Keratinocyte (primary cell): ENCODE data around the gene SLC44A3. TPM values are rescaled to one million over a fixed set of nuclear protein-coding genes. Genes with fewer than 3 reads are reported as not detected.

Experiments
- DNase-seq: peaks from one replicate; pipeline ENCODE4 v3.0.0-alpha.2; 2011; ENCODE audit warnings: low read depth, missing footprints, low spot score
- FAIRE-seq: peaks from 2 replicates; lab custom pipeline; 2011; peaks lifted over from hg19 to GRCh38; lab: Jason Lieb, UNC
- H2AFZ ChIP-seq: 2 replicates; pipeline ENCODE4 v1.6.0; 2012; ENCODE audit warnings: low read length, control low read depth, inconsistent platforms; ENCODE audit not compliant: control insufficient read depth
- H3K27ac ChIP-seq: 2 replicates; pipeline ENCODE4 v1.5.1; 2011; ENCODE audit warnings: low read length; ENCODE audit not compliant: control insufficient read depth, insufficient read depth
- H3K27me3 ChIP-seq: 3 replicates; pipeline ENCODE4 v1.6.0; 2011; ENCODE audit warnings: low read length; ENCODE audit not compliant: control insufficient read depth, insufficient read depth; ENCODE audit errors: extremely low read depth
- H3K36me3 ChIP-seq, 2 experiments: 2 replicates in 1 of 2; 3 replicates in 1 of 2; pipeline ENCODE4 v1.5.1; 2011; ENCODE audit warnings: low read length in 2 of 2, mild to moderate bottlenecking in 1 of 2; ENCODE audit not compliant: control insufficient read depth in 2 of 2, insufficient read depth in 2 of 2; ENCODE audit errors: extremely low read depth in 1 of 2
- H3K4me1 ChIP-seq: 3 replicates; pipeline ENCODE4 v1.5.1; 2011; ENCODE audit warnings: low read length; ENCODE audit not compliant: control insufficient read depth, insufficient read depth; ENCODE audit errors: extremely low read depth
- H3K4me2 ChIP-seq: 3 replicates; pipeline ENCODE4 v1.6.0; 2011; ENCODE audit warnings: low read depth, low read length; ENCODE audit not compliant: control insufficient read depth, insufficient read depth; ENCODE audit errors: extremely low read depth
- H3K4me3 ChIP-seq, 3 experiments: fragments of 200-600 bp in 1 of 3; sonication (generic) in 1 of 3; 2 replicates in 2 of 3; 3 replicates in 1 of 3; pipeline ENCODE4 v1.5.1; 2011 to 2016; ENCODE audit warnings: low read length in 3 of 3, mild to moderate bottlenecking in 3 of 3, control low read depth in 2 of 3, inconsistent platforms in 1 of 3, low read depth in 1 of 3, mixed read lengths in 1 of 3, mixed run types in 1 of 3, moderate library complexity in 1 of 3; ENCODE audit not compliant: control insufficient read depth in 2 of 3, insufficient read depth in 2 of 3; ENCODE audit errors: extremely low read depth in 1 of 3
- H3K79me2 ChIP-seq: 2 replicates; pipeline ENCODE4 v1.6.0; 2012; ENCODE audit warnings: low read length; ENCODE audit not compliant: control insufficient read depth, insufficient read depth
- H3K9ac ChIP-seq: 3 replicates; pipeline ENCODE4 v1.6.0; 2011; ENCODE audit warnings: low read length; ENCODE audit not compliant: control insufficient read depth, insufficient read depth; ENCODE audit errors: extremely low read depth
- H3K9me1 ChIP-seq: 3 replicates; pipeline ENCODE4 v1.6.0; 2011; ENCODE audit warnings: low read length; ENCODE audit not compliant: control insufficient read depth, insufficient read depth; ENCODE audit errors: extremely low read depth
- H3K9me3 ChIP-seq: 2 replicates; pipeline ENCODE4 v1.5.1; 2012; ENCODE audit warnings: low read depth, low read length; ENCODE audit not compliant: control insufficient read depth
- H4K20me1 ChIP-seq: 3 replicates; pipeline ENCODE4 v1.6.0; 2011; ENCODE audit warnings: low read length; ENCODE audit not compliant: control insufficient read depth, insufficient read depth; ENCODE audit errors: extremely low read depth
- CTCF ChIP-seq, 3 experiments: IDR thresholded peaks in 1 of 3; conservative IDR thresholded peaks in 1 of 3; optimal IDR thresholded peaks in 1 of 3; 2 replicates in 2 of 3; 3 replicates in 1 of 3; pipeline versions ENCODE3 to v1.5.1; 2011; ENCODE audit warnings: low read length in 3 of 3, mild to moderate bottlenecking in 3 of 3, moderate library complexity in 2 of 3, control low read depth in 1 of 3, inconsistent platforms in 1 of 3; ENCODE audit not compliant: insufficient read depth in 2 of 3; ENCODE audit errors: extremely low read depth in 1 of 3
- EZH2 ChIP-seq: IDR thresholded peaks from one replicate; pipeline ENCODE4 v1.6.1; 2012; ENCODE audit warnings: inconsistent platforms, mild to moderate bottlenecking, low read length, moderate library complexity
- dilution Hi-C: fragments of 300-500 bp; cut with MboI; formaldehyde crosslinking; loops from one replicate; pipeline ENCODE4 v1.7.0; 2020; ENCODE audit warnings: low sequenced_read_pairs; ENCODE audit not compliant: extremely low pct_ligation_motif_present
- polyA plus RNA-seq, 5 experiments: library from polyadenylated mRNA; depleted of rRNA in 3 of 5; stranded (reverse) in 3 of 5; stranded (forward) in 1 of 5; unstranded in 1 of 5; fragments of >200 nt; gene quantifications; 1 replicate in 1 of 5; 2 replicates in 3 of 5; 3 replicates in 1 of 5; pipeline versions ENCODE4 v1.2.1 to v1.2.3, GENCODE V29; 2011 to 2012; ENCODE audit warnings: missing spikeins in 2 of 5, low read depth in 1 of 5, low replicate concordance in 1 of 5

Gene SLC44A3
- polyA plus RNA-seq, 1 donor (not counting 4 experiments of a cell fraction or from before 2014, with no cell fraction given): 7.3 TPM

DNA sequence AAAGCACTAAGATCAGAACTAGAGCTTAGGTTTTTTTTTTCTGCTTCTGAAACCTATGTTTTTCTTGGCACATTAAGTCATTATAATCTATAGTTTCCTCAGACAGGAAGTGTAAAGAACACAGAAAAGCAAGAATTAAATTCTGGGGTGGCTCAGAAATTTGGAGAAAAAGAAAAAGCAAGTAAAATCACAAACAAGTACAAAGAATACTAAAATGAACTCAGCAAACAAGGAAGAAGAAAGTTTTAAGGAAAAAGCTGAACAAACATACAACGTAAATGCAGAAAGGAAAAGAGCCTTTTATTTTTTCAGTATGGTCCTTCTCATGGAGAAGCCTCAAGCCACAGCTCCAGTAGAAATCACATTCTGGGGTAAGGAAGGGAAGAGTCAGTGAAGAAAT is 115.3 kb downstream of the SLC44A3 start:
- Histone ChIP-seq H3K4me2 (no peak overlapping the region), H3K9ac (no peak overlapping the region), H3K27ac (no peak overlapping the region), H3K4me1 (peaks cover 13% of the 10 kb centered on the region), H3K9me1 (no peaks in the 10 kb centered on the region), H3K4me3 (no peak overlapping the region), H3K79me2 (no peaks in the 10 kb centered on the region), H3K36me3 (no peaks in the 10 kb centered on the region), H3K27me3 (no peaks in the 10 kb centered on the region), H4K20me1 (no peaks in the 10 kb centered on the region), H2AFZ (no peak overlapping the region), H3K9me3 (no peaks in the 10 kb centered on the region)
- no peak for TF ChIP-seq CTCF (optimal IDR thresholded peaks at IDR 0.05 in 1 of 3, IDR thresholded peaks at IDR 0.05 in 1 of 3, conservative IDR thresholded peaks at IDR 0.05 in 1 of 3; ENCODE audit: extremely low read depth in 1 of 3, insufficient read depth in 2 of 3, low read length in 3 of 3)
- TF ChIP-seq EZH2: no peak
- DNase-seq: no peak
- dilution Hi-C loops: no loop called here
- no peak for FAIRE-seq

- H3K79me2 ChIP-seq: no peaks in the 10 kb centered on the region
- TF ChIP-seq CTCF (optimal IDR thresholded peaks at IDR 0.05 in 1 of 3, IDR thresholded peaks at IDR 0.05 in 1 of 3, conservative IDR thresholded peaks at IDR 0.05 in 1 of 3; ENCODE audit: extremely low read depth in 1 of 3, insufficient read depth in 2 of 3, low read length in 3 of 3) (no peak), EZH2 (no peak)
- no peak for DNase-seq
- no peak overlapping the region for H3K9ac ChIP-seq
- H3K36me3 ChIP-seq: no peaks in the 10 kb centered on the region
- H3K4me2 ChIP-seq: no peak overlapping the region
- peaks cover 18% of the 10 kb centered on the region for H3K4me1 ChIP-seq
- H3K9me1 ChIP-seq: no peaks in the 10 kb centered on the region
- no peaks in the 10 kb centered on the region for H4K20me1 ChIP-seq
- no peaks in the 10 kb centered on the region for H3K9me3 ChIP-seq
- H2AFZ ChIP-seq: no peak overlapping the region
- FAIRE-seq: no peak
- no peaks in the 10 kb centered on the region for H3K27me3 ChIP-seq
- no peak overlapping the region for H3K4me3 ChIP-seq
- dilution Hi-C loops: no loop called here
- H3K27ac ChIP-seq: no peak overlapping the region
These were observed 116.9 kb downstream of the SLC44A3 start for GRCh38 chr1:94936861-94937620.
